ENCODE results near the gene LDLRAD4.

The LDLRAD4 gene

GRCh38 chr18:13267431-13267873, 48.9 kb downstream of the LDLRAD4 start:
- TF ChIP-seq EP300 (IDR thresholded peaks at IDR 0.05; ENCODE audit: borderline replicate concordance): no peak
- no peak for TF ChIP-seq NFIC (IDR thresholded peaks at IDR 0.05)
- TF ChIP-seq TEAD4 (IDR thresholded peaks at IDR 0.05): no peak
- TF ChIP-seq RAD21 (IDR thresholded peaks at IDR 0.05; ENCODE audit: low read depth): no peak
- TF ChIP-seq CEBPB (IDR thresholded peaks at IDR 0.05): no peak
- no peak for TF ChIP-seq TCF12 (IDR thresholded peaks at IDR 0.05; ENCODE audit: low read depth)

GRCh38 chr18:13268158-13269012, 49.8 kb downstream of the LDLRAD4 start:
- 0 out of 2 replicates have a peak, but pooled peaks have one; percentile 9 for TF ChIP-seq MAX (IDR thresholded peaks at IDR 0.05)
- TF ChIP-seq TAF1 (IDR thresholded peaks at IDR 0.05; ENCODE audit: low read depth): no peak
- TF ChIP-seq REST (IDR thresholded peaks at IDR 0.05; ENCODE audit: low read depth): no peak
- TF ChIP-seq EGR1 (IDR thresholded peaks at IDR 0.05): no peak
- TF ChIP-seq RAD21 (IDR thresholded peaks at IDR 0.05; ENCODE audit: low read depth): peak; percentile 14; the same call in 1 of the 2 replicates
- TF ChIP-seq CEBPB (IDR thresholded peaks at IDR 0.05): no peak
- TF ChIP-seq CREB1 (IDR thresholded peaks at IDR 0.05; ENCODE audit: low read depth): no peak
- peak; percentile 85 for TF ChIP-seq TEAD4 (IDR thresholded peaks at IDR 0.05)
- no peak for TF ChIP-seq EP300 (IDR thresholded peaks at IDR 0.05; ENCODE audit: borderline replicate concordance)
- TF ChIP-seq USF1 (IDR thresholded peaks at IDR 0.05): no peak
- 0 out of 2 replicates have a peak, but pooled peaks have one; percentile 22 for TF ChIP-seq NFIC (IDR thresholded peaks at IDR 0.05)

- TF ChIP-seq NFIC (IDR thresholded peaks at IDR 0.05): no peak
- no peak for TF ChIP-seq MAX (IDR thresholded peaks at IDR 0.05)
- no peak for TF ChIP-seq EP300 (IDR thresholded peaks at IDR 0.05; ENCODE audit: borderline replicate concordance)
- TF ChIP-seq RAD21 (IDR thresholded peaks at IDR 0.05; ENCODE audit: low read depth): no peak
- no peak for TF ChIP-seq CEBPB (IDR thresholded peaks at IDR 0.05)
- no peak for TF ChIP-seq ZBTB7A (IDR thresholded peaks at IDR 0.05; ENCODE audit: low read depth)
- no peak for TF ChIP-seq REST (IDR thresholded peaks at IDR 0.05; ENCODE audit: low read depth)
- TF ChIP-seq CREB1 (IDR thresholded peaks at IDR 0.05; ENCODE audit: low read depth): no peak
- no peak for TF ChIP-seq FOXM1 (IDR thresholded peaks at IDR 0.05; ENCODE audit: borderline replicate concordance, low read depth)
- no peak for TF ChIP-seq EGR1 (IDR thresholded peaks at IDR 0.05)
- TF ChIP-seq TAF1 (IDR thresholded peaks at IDR 0.05; ENCODE audit: low read depth): no peak
- TF ChIP-seq USF1 (IDR thresholded peaks at IDR 0.05): no peak
- TF ChIP-seq YY1 (IDR thresholded peaks at IDR 0.05; ENCODE audit: low read depth): no peak
- no peak for TF ChIP-seq TCF12 (IDR thresholded peaks at IDR 0.05; ENCODE audit: low read depth)
- TF ChIP-seq TEAD4 (IDR thresholded peaks at IDR 0.05): no peak
Observed at GRCh38 chr18:13269013-13269280, 50.4 kb downstream of the LDLRAD4 start.

- TF ChIP-seq FOXM1 (IDR thresholded peaks at IDR 0.05; ENCODE audit: borderline replicate concordance, low read depth) (no peak), TAF1 (IDR thresholded peaks at IDR 0.05; ENCODE audit: low read depth) (no peak), CREB1 (IDR thresholded peaks at IDR 0.05; ENCODE audit: low read depth) (no peak), ZBTB7A (IDR thresholded peaks at IDR 0.05; ENCODE audit: low read depth) (no peak), CEBPB (IDR thresholded peaks at IDR 0.05) (no peak), TEAD4 (IDR thresholded peaks at IDR 0.05) (no peak), NFIC (IDR thresholded peaks at IDR 0.05) (no peak), RAD21 (IDR thresholded peaks at IDR 0.05; ENCODE audit: low read depth) (no peak)
Observed at GRCh38 chr18:13269521-13270011, 51.0 kb downstream of the LDLRAD4 start.

GRCh38 chr18:13270279-13270855, 51.8 kb downstream of the LDLRAD4 start:
- TF ChIP-seq ZBTB7A (IDR thresholded peaks at IDR 0.05; ENCODE audit: low read depth): no peak
- no peak for TF ChIP-seq MAX (IDR thresholded peaks at IDR 0.05)
- TF ChIP-seq EP300 (IDR thresholded peaks at IDR 0.05; ENCODE audit: borderline replicate concordance): no peak
- no peak for TF ChIP-seq NFIC (IDR thresholded peaks at IDR 0.05)
- no peak for TF ChIP-seq TCF12 (IDR thresholded peaks at IDR 0.05; ENCODE audit: low read depth)
- TF ChIP-seq CREB1 (IDR thresholded peaks at IDR 0.05; ENCODE audit: low read depth): no peak
- TF ChIP-seq EGR1 (IDR thresholded peaks at IDR 0.05): no peak
- TF ChIP-seq FOXM1 (IDR thresholded peaks at IDR 0.05; ENCODE audit: borderline replicate concordance, low read depth): no peak
- TF ChIP-seq REST (IDR thresholded peaks at IDR 0.05; ENCODE audit: low read depth): no peak
- TF ChIP-seq USF1 (IDR thresholded peaks at IDR 0.05): no peak
- no peak for TF ChIP-seq TEAD4 (IDR thresholded peaks at IDR 0.05)
- no peak for TF ChIP-seq YY1 (IDR thresholded peaks at IDR 0.05; ENCODE audit: low read depth)
- no peak for TF ChIP-seq CEBPB (IDR thresholded peaks at IDR 0.05)
